DOHH2 (cell line): Measurements from ENCODE around the gene HSD11B1.

ENCODE experiments used
- H3F3A ChIP-seq: fragments of 200-600 bp; sonication (generic), shearing (Covaris generic); 2 replicates; pipeline ENCODE4 v1.6.0; 2016; ENCODE audit warnings: antibody characterized with exemption, mild to moderate bottlenecking; ENCODE audit not compliant: control insufficient read depth, insufficient read depth
- H3K27ac ChIP-seq: fragments of 200-600 bp; sonication (generic); 2 replicates; pipeline ENCODE4 v1.5.1; 2014; ENCODE audit warnings: low read depth, mild to moderate bottlenecking, low read length, moderate library complexity
- H3K27me3 ChIP-seq: fragments of 200-600 bp; sonication (generic); 2 replicates; pipeline ENCODE4 v1.6.1; 2014; ENCODE audit warnings: mild to moderate bottlenecking, low read length, mixed read lengths; ENCODE audit not compliant: control insufficient read depth
- H3K36me3 ChIP-seq: fragments of 200-600 bp; sonication (generic); 2 replicates; pipeline ENCODE4 v1.6.1; 2014; ENCODE audit warnings: mild to moderate bottlenecking, low read length, moderate library complexity, mixed read lengths; ENCODE audit not compliant: control insufficient read depth
- H3K4me1 ChIP-seq: fragments of 200-600 bp; sonication (generic); 2 replicates; pipeline ENCODE4 v1.6.1; 2014; ENCODE audit warnings: mild to moderate bottlenecking, low read length, mixed read lengths; ENCODE audit not compliant: control insufficient read depth
- H3K4me2 ChIP-seq: fragments of 200-600 bp; sonication (generic); 2 replicates; pipeline ENCODE4 v1.6.0; 2014; ENCODE audit warnings: mild to moderate bottlenecking, low read length, moderate library complexity
- H3K4me3 ChIP-seq: fragments of 200-600 bp; sonication (generic); 2 replicates; pipeline ENCODE4 v1.5.1; 2014; ENCODE audit warnings: mild to moderate bottlenecking, low read length, mixed read lengths
- H3K79me2 ChIP-seq: fragments of 200-600 bp; sonication (generic); 2 replicates; pipeline ENCODE4 v1.6.1; 2014; ENCODE audit warnings: mild to moderate bottlenecking, low read length, mixed read lengths; ENCODE audit not compliant: control insufficient read depth
- H3K9me2 ChIP-seq: fragments of 200-600 bp; sonication (generic); replicated peaks from 2 replicates; pipeline ENCODE4 v1.6.1; 2014; ENCODE audit warnings: mild to moderate bottlenecking, low read length, mixed read lengths; ENCODE audit not compliant: control insufficient read depth
- H3K9me3 ChIP-seq: fragments of 200-600 bp; sonication (generic); 2 replicates; pipeline ENCODE4 v1.6.1; 2014; ENCODE audit warnings: antibody characterized with exemption, low read length, mixed read lengths; ENCODE audit not compliant: control insufficient read depth, insufficient read depth
- H4K20me1 ChIP-seq: fragments of 200-600 bp; sonication (generic); 2 replicates; pipeline ENCODE4 v1.6.0; 2014; ENCODE audit warnings: low read depth, mild to moderate bottlenecking, antibody characterized with exemption, low read length, moderate library complexity; ENCODE audit not compliant: control insufficient read depth, insufficient read depth
- EZH2phosphoT487 ChIP-seq: fragments of 200-600 bp; sonication (generic); IDR thresholded peaks from 2 replicates; pipeline ENCODE4 v1.6.1; 2017; ENCODE audit warnings: borderline replicate concordance, mild to moderate bottlenecking, antibody characterized with exemption, low read length, moderate library complexity, mixed read lengths
- TF ChIP-seq, protein P1 (sequence below): fragments of 200-600 bp; sonication (generic); IDR thresholded peaks from one replicate; pipeline ENCODE4 v1.5.1; 2014; ENCODE audit warnings: antibody characterized with exemption, mild to moderate bottlenecking, low read depth, low read length; ENCODE audit not compliant: poor library complexity, severe bottlenecking

The HSD11B1 gene

DNA sequence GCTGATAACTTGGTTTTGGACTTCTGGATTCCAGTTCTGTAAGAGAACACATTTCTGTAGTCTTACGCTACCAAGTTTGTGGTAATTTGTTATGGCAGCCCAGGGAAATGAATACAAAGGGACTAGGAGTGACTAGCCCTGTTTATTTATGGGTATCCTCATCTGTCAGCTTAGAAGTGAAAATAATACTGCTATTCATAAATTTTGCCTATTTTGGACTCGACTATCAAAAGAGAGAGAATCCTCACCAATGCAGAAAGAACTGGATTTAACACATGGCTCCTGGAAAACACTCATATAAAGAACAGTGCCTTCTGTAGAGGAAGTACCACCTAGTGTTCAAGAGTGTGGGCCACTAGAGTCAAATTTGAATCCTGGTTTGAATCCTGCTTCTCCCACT, 22.6 kb downstream of the HSD11B1 start:
- no peaks in the 10 kb centered on the region for H3K4me1 ChIP-seq
- no peak overlapping the region for H3K27ac ChIP-seq
- TF ChIP-seq, protein P1, sequence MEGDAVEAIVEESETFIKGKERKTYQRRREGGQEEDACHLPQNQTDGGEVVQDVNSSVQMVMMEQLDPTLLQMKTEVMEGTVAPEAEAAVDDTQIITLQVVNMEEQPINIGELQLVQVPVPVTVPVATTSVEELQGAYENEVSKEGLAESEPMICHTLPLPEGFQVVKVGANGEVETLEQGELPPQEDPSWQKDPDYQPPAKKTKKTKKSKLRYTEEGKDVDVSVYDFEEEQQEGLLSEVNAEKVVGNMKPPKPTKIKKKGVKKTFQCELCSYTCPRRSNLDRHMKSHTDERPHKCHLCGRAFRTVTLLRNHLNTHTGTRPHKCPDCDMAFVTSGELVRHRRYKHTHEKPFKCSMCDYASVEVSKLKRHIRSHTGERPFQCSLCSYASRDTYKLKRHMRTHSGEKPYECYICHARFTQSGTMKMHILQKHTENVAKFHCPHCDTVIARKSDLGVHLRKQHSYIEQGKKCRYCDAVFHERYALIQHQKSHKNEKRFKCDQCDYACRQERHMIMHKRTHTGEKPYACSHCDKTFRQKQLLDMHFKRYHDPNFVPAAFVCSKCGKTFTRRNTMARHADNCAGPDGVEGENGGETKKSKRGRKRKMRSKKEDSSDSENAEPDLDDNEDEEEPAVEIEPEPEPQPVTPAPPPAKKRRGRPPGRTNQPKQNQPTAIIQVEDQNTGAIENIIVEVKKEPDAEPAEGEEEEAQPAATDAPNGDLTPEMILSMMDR = no peak
- no peaks in the 10 kb centered on the region for H3K27me3 ChIP-seq
- H3K9me2 ChIP-seq = no peaks in the 10 kb centered on the region
- no peak overlapping the region for H3K4me3 ChIP-seq
- no peaks in the 10 kb centered on the region for H3K36me3 ChIP-seq
- no peaks in the 10 kb centered on the region for H3F3A ChIP-seq
- no peak overlapping the region for H3K4me2 ChIP-seq
- no peaks in the 10 kb centered on the region for H3K9me3 ChIP-seq
- H3K79me2 ChIP-seq = no peaks in the 10 kb centered on the region
- no peaks in the 10 kb centered on the region for H4K20me1 ChIP-seq

DNA sequence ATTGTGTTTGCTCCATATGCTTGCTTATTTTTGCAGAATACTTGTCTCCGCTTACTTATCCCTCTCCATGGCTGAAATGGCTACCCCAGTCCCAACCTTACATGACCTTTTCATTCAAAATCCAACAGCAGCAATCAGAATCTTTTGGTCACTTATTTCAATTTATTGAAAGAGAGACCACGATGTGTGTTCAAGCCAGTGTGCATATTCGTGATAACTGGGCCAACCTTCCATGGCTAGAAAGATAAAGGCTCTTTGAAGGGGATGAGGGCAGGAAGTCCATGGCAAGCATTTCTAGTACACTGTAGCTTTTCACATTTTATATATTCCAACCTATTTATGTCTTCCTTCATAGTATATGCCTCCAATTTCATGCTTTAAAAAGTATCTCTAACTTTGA, 23.1 kb downstream of the HSD11B1 start:
- H3K9me2 ChIP-seq = no peaks in the 10 kb centered on the region
- no peaks in the 10 kb centered on the region for H4K20me1 ChIP-seq
- H3K27me3 ChIP-seq = no peaks in the 10 kb centered on the region
- H3K4me1 ChIP-seq = no peaks in the 10 kb centered on the region
- no peak overlapping the region for H3K4me2 ChIP-seq
- no peaks in the 10 kb centered on the region for H3F3A ChIP-seq
- TF ChIP-seq, protein P1 = no peak
- TF ChIP-seq EZH2phosphoT487 = no peak
- H3K4me3 ChIP-seq = no peak overlapping the region
- no peaks in the 10 kb centered on the region for H3K36me3 ChIP-seq
- H3K79me2 ChIP-seq = no peaks in the 10 kb centered on the region
- H3K9me3 ChIP-seq = no peaks in the 10 kb centered on the region
- H3K27ac ChIP-seq = no peak overlapping the region

DNA sequence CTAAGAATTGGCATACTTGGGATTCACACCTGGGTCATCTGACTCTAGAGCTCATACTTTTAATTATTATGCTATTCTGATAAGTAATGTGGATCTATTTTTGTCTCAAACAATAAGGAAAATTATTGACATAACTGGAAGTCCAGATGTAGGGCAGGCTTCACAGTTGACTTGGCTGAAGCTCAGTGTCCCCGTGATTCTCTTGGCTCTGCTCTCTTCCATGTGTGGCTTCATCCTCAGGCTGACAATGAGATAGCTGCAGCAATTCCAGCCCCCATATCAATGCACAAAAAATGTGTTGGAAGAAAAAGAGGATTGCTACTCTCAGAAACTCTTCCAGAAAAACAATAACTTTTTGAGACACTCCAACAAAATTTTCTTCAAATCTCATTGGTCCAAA, 23.8 kb downstream of the HSD11B1 start:
- TF ChIP-seq, protein P1 = no peak
- TF ChIP-seq EZH2phosphoT487 = no peak
- H3K27me3 ChIP-seq = no peaks in the 10 kb centered on the region
- no peaks in the 10 kb centered on the region for H4K20me1 ChIP-seq
- H3F3A ChIP-seq = no peaks in the 10 kb centered on the region
- no peak overlapping the region for H3K4me3 ChIP-seq
- H3K9me2 ChIP-seq = no peaks in the 10 kb centered on the region
- no peaks in the 10 kb centered on the region for H3K9me3 ChIP-seq
- no peaks in the 10 kb centered on the region for H3K36me3 ChIP-seq
- H3K27ac ChIP-seq = no peak overlapping the region
- no peaks in the 10 kb centered on the region for H3K79me2 ChIP-seq
- H3K4me2 ChIP-seq = no peak overlapping the region
- H3K4me1 ChIP-seq = no peaks in the 10 kb centered on the region

DNA sequence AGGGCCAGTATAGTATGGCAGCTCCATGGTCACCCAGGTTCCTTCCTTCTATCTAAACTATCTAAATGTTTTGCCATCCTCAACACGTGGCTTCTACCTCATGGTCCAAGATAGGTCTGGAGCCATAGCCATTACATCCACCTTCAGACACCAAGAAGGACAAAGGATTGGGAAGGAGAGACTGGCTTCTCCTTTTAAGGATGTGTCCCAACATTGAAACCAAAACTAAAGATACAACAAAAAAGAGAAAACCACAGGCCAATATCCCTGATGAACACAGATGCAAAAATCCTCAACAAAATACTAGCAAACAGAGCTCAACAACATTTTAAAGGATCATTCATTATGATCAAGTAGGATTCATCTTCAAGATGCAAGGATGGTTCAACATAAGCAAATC, 24.8 kb downstream of the HSD11B1 start:
- H3K79me2 ChIP-seq = no peaks in the 10 kb centered on the region
- no peaks in the 10 kb centered on the region for H4K20me1 ChIP-seq
- TF ChIP-seq, protein P1 = no peak
- TF ChIP-seq EZH2phosphoT487 = no peak
- H3K27ac ChIP-seq = no peak overlapping the region
- no peaks in the 10 kb centered on the region for H3K9me3 ChIP-seq
- H3K9me2 ChIP-seq = no peaks in the 10 kb centered on the region
- no peaks in the 10 kb centered on the region for H3F3A ChIP-seq
- no peaks in the 10 kb centered on the region; the same call in 1 of the 2 replicates for H3K27me3 ChIP-seq
- H3K36me3 ChIP-seq = no peaks in the 10 kb centered on the region
- no peak overlapping the region for H3K4me2 ChIP-seq
- no peaks in the 10 kb centered on the region for H3K4me1 ChIP-seq
- H3K4me3 ChIP-seq = no peak overlapping the region
